ENCODE results near the gene ZNF263.

ZNF263 gene

GRCh38 chr16:3328104-3328503 lies 44.8 kb downstream of the ZNF263 start:
- no peak for DNase-seq

- DNase-seq: no peak
Observed at GRCh38 chr16:3328643-3329042, 45.4 kb downstream of the ZNF263 start.
